SKM-1 treated with dmso at 0.1 percent for 144 hours (cell line): ENCODE measurements around the gene LRRC4.
A peak's percentile ranks its signal among the peaks of the same experiment; 100 is the strongest.

Experiments used
- DNase-seq: peaks from one replicate; lab custom pipeline; 2025; ENCODE audit not compliant: unreplicated experiment; lab: John Stamatoyannopoulos, UW

LRRC4 gene

DNA sequence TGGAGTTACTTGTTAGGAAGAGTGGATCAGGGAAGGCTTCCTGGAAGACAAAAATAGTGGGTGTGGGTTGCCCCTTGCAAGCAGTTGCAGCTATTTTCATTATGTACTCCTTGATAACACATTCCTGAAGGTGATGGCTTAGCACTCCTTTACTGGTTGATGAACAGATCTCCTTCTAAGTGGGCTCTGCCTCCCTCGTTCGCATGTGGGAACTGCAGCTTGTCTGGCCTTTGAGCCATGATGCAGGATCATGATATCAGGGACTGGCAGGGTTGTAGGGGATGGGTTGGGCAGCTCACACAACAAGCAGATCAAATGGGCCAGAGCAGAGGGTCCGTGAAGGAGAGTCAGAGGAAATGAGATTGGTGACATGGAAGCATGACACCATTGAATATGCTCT lies 28.8 kb upstream of the LRRC4 start:
- no peak for DNase-seq

GRCh38 chr7:128059143-128059988 lies 28.1 kb upstream of the LRRC4 start:
- no peak for DNase-seq

DNA sequence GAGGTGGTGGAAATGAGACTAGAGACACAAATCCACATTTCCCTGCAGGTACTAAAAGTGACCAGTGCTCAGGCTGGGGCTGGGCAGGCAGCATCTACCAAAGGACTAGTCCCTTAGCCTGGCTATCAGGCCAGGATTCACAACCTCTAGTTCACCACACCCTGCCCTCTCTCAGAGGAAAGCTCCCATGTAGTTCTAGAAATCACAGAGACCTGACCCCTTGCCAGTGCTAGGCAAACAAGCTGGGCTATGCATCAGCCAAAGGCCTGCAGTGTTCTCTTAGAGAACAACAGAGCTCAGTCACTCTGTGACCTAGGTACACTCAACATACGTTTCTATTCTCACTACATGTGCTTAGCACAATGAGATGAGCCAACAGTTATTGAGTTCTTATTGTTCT lies 26.7 kb upstream of the LRRC4 start:
- DNase-seq: no peak

GRCh38 chr7:128056901-128057300 lies 25.7 kb upstream of the LRRC4 start:
- DNase-seq: no peak

DNA sequence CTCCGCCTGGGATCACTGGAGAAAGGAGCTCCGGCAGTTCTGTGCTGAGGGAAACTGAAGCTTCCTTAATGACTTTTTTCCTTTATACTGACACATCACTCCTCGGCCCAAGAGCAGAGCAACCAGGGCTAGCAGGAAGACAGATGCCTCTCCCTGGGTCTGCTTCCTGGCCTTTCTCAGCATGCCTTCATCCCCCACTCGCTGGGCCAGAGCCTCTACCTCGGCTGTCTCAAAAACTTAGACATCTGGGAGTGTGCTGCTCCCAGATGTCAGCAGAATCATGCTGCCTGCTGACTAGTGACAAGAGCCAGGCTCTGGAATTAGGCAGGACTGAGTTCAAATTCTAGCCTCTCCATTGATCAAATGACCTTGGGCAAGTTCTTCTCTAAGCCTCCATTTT lies 24.4 kb upstream of the LRRC4 start:
- DNase-seq: no peak

DNA sequence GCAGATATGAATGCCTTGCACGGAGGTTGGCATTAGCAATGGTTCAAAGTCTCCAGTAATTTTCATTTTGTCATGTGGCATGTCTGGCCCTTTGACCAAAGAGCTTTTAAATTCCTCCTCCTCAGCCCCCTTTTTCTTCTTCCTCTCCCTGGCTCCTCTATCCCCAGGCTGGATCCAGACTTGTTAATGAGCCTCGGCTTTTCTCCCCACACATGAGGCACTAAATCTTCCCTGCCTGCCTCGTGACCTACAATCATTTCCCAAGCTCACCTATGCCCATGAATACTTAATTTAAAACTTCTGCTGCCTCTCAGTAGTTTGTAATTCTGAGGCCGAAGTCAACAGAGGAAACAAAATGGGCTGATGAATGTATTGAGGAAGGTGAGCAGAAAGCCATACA lies 23.3 kb upstream of the LRRC4 start:
- no peak for DNase-seq

GRCh38 chr7:128053991-128054390 lies 22.8 kb upstream of the LRRC4 start:
- no peak for DNase-seq

DNA sequence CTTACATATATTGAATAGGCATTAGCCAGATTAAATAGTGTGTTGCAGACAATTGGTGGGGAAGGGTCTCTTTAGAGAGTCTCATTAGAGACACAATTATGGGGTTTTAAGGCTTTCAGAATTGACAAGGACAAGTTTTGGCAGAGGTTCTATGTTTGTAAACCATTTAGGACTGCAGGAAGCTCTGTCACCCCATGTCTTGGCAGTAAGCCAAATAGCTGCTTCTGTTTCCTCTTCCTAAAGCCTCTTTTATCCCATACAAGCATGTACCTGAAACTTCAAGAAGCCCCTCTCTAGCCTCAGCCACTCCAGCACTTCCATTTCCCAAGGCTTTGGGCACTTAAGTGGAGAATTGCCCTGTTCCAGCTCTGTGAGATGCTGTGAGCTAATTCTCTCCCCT lies 21.8 kb upstream of the LRRC4 start:
- DNase-seq: peak; percentile 20

GRCh38 chr7:128052404-128052803 lies 21.2 kb upstream of the LRRC4 start:
- no peak for DNase-seq

- DNase-seq: no peak
These were observed 14.5 kb upstream of the LRRC4 start for GRCh38 chr7:128045766-128046165.

DNA sequence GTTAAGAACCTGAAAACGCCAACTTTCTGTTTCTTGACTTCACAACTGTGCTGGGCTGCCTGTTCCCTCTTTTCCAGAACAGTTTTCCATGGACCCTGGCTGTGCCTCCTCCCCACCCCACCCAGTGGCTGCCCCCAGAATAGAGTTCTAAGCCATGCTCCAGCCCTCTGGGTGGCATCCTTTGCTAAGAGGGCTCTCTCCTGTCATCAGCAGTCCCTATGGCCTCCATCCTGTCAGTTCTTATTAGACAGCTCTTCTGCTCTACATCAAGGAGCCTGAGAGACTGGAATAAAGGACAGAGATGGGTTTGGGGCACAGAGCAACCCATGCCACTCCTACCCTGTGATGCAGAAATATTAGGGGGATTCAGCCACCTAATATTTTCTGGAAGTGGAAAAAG lies 13.9 kb upstream of the LRRC4 start:
- no peak for DNase-seq

- DNase-seq: no peak
These were observed 12.8 kb upstream of the LRRC4 start for GRCh38 chr7:128044064-128044463.

DNA sequence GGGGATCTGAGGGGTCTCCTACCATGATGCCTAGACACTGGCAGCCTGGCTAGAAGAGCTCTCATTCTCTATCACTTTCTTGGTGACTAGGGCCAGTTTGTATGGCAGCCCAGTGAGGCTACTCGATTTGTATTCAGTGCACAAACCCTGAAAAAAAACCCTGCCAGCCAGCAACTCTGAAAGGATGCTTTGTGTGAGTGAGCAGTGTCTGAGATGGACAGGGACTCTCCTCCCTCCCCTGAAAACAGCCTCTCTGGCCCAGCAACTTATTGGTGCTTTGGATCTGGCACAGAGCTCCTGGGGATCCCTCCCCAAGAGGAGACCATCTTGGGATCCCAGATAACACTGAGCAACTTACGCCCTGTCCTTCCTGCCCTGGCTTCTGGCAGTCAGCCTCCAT lies 10.8 kb upstream of the LRRC4 start:
- DNase-seq: no peak

DNA sequence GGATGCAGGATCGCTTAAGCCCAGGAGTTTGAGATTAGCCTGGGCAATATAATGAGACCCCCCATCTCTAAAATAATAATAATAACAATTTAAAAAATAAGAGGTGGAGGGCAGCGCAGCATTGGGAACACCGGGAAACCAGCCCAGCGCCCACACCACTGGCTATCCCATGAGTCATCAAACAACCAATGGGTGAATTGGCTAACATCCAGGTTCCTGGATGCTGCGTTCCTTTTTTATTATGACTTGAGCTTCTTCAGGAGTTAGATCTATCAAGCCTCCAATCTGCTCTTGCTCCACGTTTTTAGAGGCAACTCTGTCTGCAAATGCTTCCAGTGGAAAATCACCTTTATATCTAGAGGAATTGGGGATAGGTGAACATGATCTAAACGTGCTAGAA lies 10.0 kb upstream of the LRRC4 start:
- DNase-seq: no peak

DNA sequence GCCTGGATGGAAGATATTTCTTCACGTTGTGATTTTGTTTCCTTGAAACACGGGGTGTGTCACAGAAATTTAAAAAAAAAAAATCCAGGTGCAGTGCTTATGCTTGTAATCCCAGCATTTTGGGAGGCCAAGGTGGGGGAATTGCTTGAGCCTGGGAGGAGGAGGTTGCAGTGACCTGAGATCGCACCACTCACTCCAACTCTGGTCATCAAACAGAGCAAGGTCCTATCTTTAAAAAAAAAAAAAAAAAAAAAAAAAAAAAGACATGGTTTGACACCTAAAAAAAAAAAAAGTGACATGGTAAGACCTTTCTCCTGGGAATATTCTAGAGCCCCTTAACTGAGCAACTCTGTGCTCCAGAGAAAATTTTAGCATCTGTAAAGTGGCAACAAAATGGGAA lies 9.0 kb upstream of the LRRC4 start:
- DNase-seq: no peak

DNA sequence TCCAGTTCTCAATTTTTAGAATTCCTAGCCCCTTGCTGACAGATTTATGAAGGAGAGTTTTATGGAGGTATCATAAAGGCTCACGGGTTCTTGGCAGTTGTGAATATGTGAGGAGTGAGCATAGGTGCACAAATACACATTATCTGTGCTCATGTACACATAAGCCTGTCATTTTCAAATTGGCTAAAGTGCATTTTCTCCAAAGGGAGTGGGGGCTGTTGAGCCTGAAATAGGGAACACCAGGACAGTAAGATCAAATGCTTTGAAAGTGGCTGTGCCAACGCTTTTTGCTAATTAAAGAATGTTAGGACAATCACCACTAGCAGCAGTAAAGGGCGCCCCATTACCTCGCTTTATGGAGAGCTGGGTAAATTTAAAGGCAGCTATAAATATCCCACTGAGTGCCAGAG lies 8.3 kb upstream of the LRRC4 start:
- no peak for DNase-seq

GRCh38 chr7:128037880-128038619 lies 6.8 kb upstream of the LRRC4 start:
- no peak for DNase-seq

DNA sequence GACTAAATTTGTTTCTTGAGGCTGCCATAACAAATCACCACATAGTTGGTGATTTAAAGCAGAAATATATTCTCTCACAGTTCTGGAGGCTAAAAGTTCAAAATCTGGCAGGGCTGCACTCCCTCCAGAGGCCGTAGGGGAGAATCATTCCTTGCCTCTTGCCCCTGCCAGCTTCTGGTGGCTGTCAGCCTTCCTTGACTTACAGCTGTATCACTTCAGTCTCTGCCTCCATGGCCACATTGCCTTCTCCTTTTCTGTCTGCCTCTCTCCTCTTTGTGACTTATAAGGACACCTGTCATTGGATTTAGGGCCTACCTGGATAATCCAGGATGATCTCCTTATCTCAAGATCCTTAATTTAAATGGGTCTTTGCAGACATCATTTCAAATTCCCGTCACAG lies 5.8 kb upstream of the LRRC4 start:
- no peak for DNase-seq

- no peak for DNase-seq
These were observed 5.1 kb upstream of the LRRC4 start for GRCh38 chr7:128036226-128036940.

- no peak for DNase-seq
These were observed 4.5 kb upstream of the LRRC4 start for GRCh38 chr7:128035712-128036111.

DNA sequence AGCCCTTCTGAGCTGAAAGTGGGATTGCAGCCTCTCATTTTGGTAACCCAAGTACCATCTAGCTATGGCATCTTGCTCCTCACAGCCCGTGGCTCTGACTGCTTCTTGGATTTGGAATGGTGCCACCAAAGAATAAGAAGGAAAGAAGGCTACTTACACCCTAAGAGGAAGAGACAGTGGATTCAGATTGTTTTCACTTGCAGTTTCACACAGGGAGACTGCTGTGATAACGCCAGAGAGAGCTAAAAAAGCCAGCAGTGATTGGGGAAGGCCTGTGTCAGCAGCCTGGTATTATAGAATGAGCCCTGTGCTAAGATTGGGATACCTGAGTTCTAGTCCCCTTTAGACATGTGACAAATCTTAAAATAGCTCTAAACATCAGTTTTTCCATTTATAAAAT lies 3.6 kb upstream of the LRRC4 start:
- no peak for DNase-seq

- DNase-seq: no peak
These were observed 2.0 kb upstream of the LRRC4 start for GRCh38 chr7:128033246-128033645.
